ENCODE data around the gene WNT3A.

WNT3A gene

DNA sequence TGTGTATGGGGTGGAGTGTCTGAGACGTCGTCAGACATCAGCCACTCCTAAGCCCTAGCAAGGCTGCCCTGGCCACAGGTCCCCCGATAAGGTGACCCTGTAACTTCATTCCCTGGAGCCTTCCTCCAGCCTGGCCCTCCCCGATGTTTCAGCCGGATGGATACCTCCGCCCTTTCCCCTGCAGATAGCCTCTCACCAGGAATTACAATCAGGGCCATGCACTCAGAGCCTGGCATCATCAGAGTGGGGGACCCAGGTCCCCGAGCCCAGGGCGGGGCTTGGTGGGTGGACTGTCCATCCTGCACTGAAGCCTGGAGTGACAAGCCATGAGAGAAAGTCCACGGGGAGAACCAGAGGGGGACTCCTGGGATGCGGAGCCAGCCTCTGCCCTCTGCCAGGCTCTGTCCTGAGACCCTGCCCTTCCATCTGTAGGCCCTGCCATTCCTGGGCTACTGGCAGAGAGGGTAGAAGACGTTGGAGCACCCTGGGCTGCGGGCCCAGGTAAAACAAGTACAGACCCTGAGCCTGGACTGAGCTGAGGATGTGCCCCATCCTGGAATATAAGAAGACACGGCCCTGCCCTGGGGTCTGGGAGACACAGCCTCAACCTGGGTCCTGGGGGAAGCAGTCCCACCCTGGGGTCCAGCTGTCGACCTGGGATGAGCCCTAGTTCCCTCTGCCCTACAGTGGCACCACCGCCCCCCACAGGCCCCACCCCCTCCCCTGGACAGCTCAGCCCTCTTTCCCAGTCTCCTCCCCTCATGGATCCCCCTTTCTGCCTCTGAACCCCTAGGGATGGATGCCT is 58.9 kb downstream of the WNT3A start:
- Histone ChIP-seq H3K4me3 (ENCODE audit: low read length) (no peak overlapping the region), H3K79me2 (ENCODE audit: low read length) (no peaks in the 10 kb centered on the region), H3K9ac (ENCODE audit: low read length) (no peak overlapping the region), H3K4me2 (ENCODE audit: low read depth, low read length) (no peak overlapping the region), H3K36me3 (replicated peaks; ENCODE audit: insufficient read depth, low read length) (no peaks in the 10 kb centered on the region), H3K9me2 (replicated peaks; ENCODE audit: insufficient read depth, low read length) (no peaks in the 10 kb centered on the region), H2AFZ (ENCODE audit: low read length) (no peak overlapping the region), H3K4me1 (ENCODE audit: low read length) (no peaks in the 10 kb centered on the region), H3F3A (ENCODE audit: insufficient read depth, low read length) (no peaks in the 10 kb centered on the region), H3K9me3 (replicated peaks; ENCODE audit: insufficient read depth, low read length) (no peaks in the 10 kb centered on the region), H3K27ac (ENCODE audit: low read length) (no peak overlapping the region), H3K27me3 (replicated peaks; ENCODE audit: insufficient read depth, low read length) (peaks cover 25% of the 10 kb centered on the region), H4K20me1 (ENCODE audit: insufficient read depth, low read length) (no peaks in the 10 kb centered on the region)
- no peak for TF ChIP-seq EZH2 (optimal IDR thresholded peaks at IDR 0.05; ENCODE audit: low read depth, low read length)
- TF ChIP-seq, protein P1, sequence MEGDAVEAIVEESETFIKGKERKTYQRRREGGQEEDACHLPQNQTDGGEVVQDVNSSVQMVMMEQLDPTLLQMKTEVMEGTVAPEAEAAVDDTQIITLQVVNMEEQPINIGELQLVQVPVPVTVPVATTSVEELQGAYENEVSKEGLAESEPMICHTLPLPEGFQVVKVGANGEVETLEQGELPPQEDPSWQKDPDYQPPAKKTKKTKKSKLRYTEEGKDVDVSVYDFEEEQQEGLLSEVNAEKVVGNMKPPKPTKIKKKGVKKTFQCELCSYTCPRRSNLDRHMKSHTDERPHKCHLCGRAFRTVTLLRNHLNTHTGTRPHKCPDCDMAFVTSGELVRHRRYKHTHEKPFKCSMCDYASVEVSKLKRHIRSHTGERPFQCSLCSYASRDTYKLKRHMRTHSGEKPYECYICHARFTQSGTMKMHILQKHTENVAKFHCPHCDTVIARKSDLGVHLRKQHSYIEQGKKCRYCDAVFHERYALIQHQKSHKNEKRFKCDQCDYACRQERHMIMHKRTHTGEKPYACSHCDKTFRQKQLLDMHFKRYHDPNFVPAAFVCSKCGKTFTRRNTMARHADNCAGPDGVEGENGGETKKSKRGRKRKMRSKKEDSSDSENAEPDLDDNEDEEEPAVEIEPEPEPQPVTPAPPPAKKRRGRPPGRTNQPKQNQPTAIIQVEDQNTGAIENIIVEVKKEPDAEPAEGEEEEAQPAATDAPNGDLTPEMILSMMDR (IDR thresholded peaks at IDR 0.05; ENCODE audit: low read length), result no peak
- no peak for DNase-seq

DNA sequence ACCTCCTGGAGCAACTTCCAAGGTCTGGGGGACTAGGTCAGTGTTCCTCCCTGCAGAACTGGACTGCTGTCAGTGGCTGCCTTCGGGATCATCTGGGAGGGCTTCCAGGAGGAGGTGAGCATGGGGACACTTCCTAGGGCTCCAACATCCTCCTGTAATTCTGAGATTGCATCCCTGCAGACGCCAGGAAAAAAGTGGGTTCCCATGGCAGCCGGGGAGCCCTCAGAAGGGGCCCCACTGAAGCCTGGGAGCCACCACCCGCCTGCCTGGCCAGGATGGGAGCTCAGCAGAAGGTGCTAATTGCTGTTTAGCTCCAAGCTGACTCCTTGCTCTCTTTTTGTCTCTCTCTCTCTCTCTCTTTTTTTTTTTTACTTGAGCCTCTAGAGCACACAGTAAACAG is 59.6 kb downstream of the WNT3A start:
- Histone ChIP-seq H3K4me3 (ENCODE audit: low read length) (no peak overlapping the region), H3K4me2 (ENCODE audit: low read depth, low read length) (no peak overlapping the region), H3K9me2 (replicated peaks; ENCODE audit: insufficient read depth, low read length) (no peaks in the 10 kb centered on the region), H3K27me3 (replicated peaks; ENCODE audit: insufficient read depth, low read length) (peaks cover 18% of the 10 kb centered on the region), H2AFZ (ENCODE audit: low read length) (no peak overlapping the region), H4K20me1 (ENCODE audit: insufficient read depth, low read length) (no peaks in the 10 kb centered on the region), H3K27ac (ENCODE audit: low read length) (no peak overlapping the region), H3K36me3 (replicated peaks; ENCODE audit: insufficient read depth, low read length) (no peaks in the 10 kb centered on the region), H3K4me1 (ENCODE audit: low read length) (no peaks in the 10 kb centered on the region), H3K9ac (ENCODE audit: low read length) (no peak overlapping the region), H3K9me3 (replicated peaks; ENCODE audit: insufficient read depth, low read length) (no peaks in the 10 kb centered on the region), H3F3A (ENCODE audit: insufficient read depth, low read length) (no peaks in the 10 kb centered on the region), H3K79me2 (ENCODE audit: low read length) (no peaks in the 10 kb centered on the region)
- no peak for DNase-seq
- TF ChIP-seq, protein P1 (IDR thresholded peaks at IDR 0.05; ENCODE audit: low read length), result no peak
- no peak for TF ChIP-seq EZH2 (optimal IDR thresholded peaks at IDR 0.05; ENCODE audit: low read depth, low read length)
- TF ChIP-seq EZH2phosphoT487 (IDR thresholded peaks at IDR 0.05; ENCODE audit: low read length), result no peak

DNA sequence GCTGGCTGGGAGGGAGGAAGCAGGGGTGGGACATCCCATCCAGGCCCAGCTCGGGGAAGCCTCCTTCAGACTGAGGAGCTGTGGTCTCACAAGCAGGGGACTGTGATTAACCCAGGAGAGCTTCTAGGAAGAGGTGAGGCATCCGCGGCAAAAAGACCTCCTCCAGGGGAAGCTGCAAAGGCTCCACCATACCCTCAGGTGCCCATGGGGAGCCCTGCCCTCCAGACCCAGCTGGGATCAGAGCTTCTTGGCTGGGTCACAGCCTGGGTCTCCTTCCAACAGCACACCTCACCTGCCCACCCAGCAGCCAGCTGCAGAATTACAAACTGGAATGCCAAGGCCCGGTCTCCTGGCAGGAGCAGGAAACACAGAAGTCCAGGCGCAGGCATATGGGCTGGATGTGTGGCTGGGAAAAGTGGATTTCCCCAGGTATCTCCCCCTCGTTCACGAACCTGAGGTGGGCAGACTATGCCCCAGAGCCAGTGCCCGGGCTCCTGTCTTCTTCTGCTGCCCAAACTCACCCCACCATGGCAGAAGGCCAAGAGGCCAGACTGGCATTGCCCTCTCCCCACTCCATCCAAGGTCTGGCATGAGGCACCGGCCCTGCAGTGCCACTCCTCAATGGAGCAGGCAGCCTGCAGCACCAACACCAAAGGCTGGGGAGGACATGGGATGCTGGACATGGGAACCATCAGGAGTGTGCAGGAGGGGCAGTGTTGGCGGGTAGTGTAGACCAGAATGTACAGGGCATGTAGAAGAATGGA is 60.3 kb downstream of the WNT3A start:
- H3K36me3 ChIP-seq (replicated peaks; ENCODE audit: insufficient read depth, low read length), result no peaks in the 10 kb centered on the region
- TF ChIP-seq EZH2 (optimal IDR thresholded peaks at IDR 0.05; ENCODE audit: low read depth, low read length) (no peak), EZH2phosphoT487 (IDR thresholded peaks at IDR 0.05; ENCODE audit: low read length) (no peak)
- TF ChIP-seq, protein P1 (IDR thresholded peaks at IDR 0.05; ENCODE audit: low read length), result no peak
- no peak overlapping the region for H3K4me3 ChIP-seq (ENCODE audit: low read length)
- H3F3A ChIP-seq (ENCODE audit: insufficient read depth, low read length), result no peaks in the 10 kb centered on the region
- H3K27me3 ChIP-seq (replicated peaks; ENCODE audit: insufficient read depth, low read length), result peaks cover 11% of the 10 kb centered on the region
- no peaks in the 10 kb centered on the region for H3K9me3 ChIP-seq (replicated peaks; ENCODE audit: insufficient read depth, low read length)
- no peak overlapping the region for H3K4me2 ChIP-seq (ENCODE audit: low read depth, low read length)
- no peak overlapping the region for H3K27ac ChIP-seq (ENCODE audit: low read length)
- H3K79me2 ChIP-seq (ENCODE audit: low read length), result no peaks in the 10 kb centered on the region
- no peaks in the 10 kb centered on the region for H4K20me1 ChIP-seq (ENCODE audit: insufficient read depth, low read length)
- H2AFZ ChIP-seq (ENCODE audit: low read length), result no peak overlapping the region
- no peak overlapping the region for H3K9ac ChIP-seq (ENCODE audit: low read length)
- H3K9me2 ChIP-seq (replicated peaks; ENCODE audit: insufficient read depth, low read length), result no peaks in the 10 kb centered on the region
- H3K4me1 ChIP-seq (ENCODE audit: low read length), result no peaks in the 10 kb centered on the region
- no peak for DNase-seq

Measured in MM.1S (cell line).